NCI-H2196 treated with DMSO at 0.1 percent for 48 hours (cell line): ENCODE measurements around the gene SLITRK3.
"Not testable (repeated sequence)": the region's sequence is repeated elsewhere in the genome, so short reads cannot be mapped to it uniquely, and the experiment has no call there.

ENCODE experiments used
- DNase-seq: peaks from one replicate; lab custom pipeline; 2025; ENCODE audit not compliant: unreplicated experiment; lab: John Stamatoyannopoulos, UW

SLITRK3 gene

GRCh38 chr3:165192610-165193192, 3.5 kb downstream of the SLITRK3 start:
- DNase-seq, result no peak

GRCh38 chr3:165191491-165191890, 4.7 kb downstream of the SLITRK3 start:
- DNase-seq, result no peak

- no peak for DNase-seq
These were observed 7.7 kb downstream of the SLITRK3 start for GRCh38 chr3:165188452-165188851.

GRCh38 chr3:165185707-165186327, 10.4 kb downstream of the SLITRK3 start:
- peak; percentile 81 for DNase-seq

- no peak for DNase-seq
These were observed 14.6 kb downstream of the SLITRK3 start for GRCh38 chr3:165181556-165181955.

GRCh38 chr3:165170236-165170635, 25.9 kb downstream of the SLITRK3 start:
- no peak for DNase-seq

- DNase-seq, result no peak
These were observed 26.8 kb downstream of the SLITRK3 start for GRCh38 chr3:165169368-165169767.

- no peak for DNase-seq
These were observed 33.3 kb downstream of the SLITRK3 start for GRCh38 chr3:165162883-165163282.

- DNase-seq, result peak; percentile 21
These were observed 36.3 kb downstream of the SLITRK3 start for GRCh38 chr3:165159760-165160421.

- no peak for DNase-seq
These were observed 38.2 kb downstream of the SLITRK3 start for GRCh38 chr3:165158011-165158410.

- no peak for DNase-seq
These were observed 39.3 kb downstream of the SLITRK3 start for GRCh38 chr3:165156757-165157420.

GRCh38 chr3:165148876-165149441, 47.2 kb downstream of the SLITRK3 start:
- no peak for DNase-seq

GRCh38 chr3:165144271-165144670, 51.9 kb downstream of the SLITRK3 start:
- DNase-seq, result no peak

GRCh38 chr3:165139918-165140317, 56.3 kb downstream of the SLITRK3 start:
- not testable (repeated sequence) for DNase-seq
